Body of pancreas (tissue), 4 donors: ENCODE results near the gene DCHS2.

ENCODE experiments used
- CTCF ChIP-seq, 7 experiments: fragments of 450-650 bp in 4 of 7; fragments of 200-600 bp in 3 of 7; sonication (generic) in 3 of 7; IDR thresholded peaks; one replicate each; pipeline ENCODE4 v1.5.1; 2016 to 2019; ENCODE audit warnings: antibody characterized with exemption in 7 of 7
- POLR2A ChIP-seq, 3 donors: fragments of 450-650 bp; IDR thresholded peaks; one replicate each; pipeline ENCODE4 v1.6.1; 2016; ENCODE audit warnings: antibody characterized with exemption in 3 of 3, mild to moderate bottlenecking in 2 of 3

- TF ChIP-seq CTCF (IDR thresholded peaks at IDR 0.05) (no peak), POLR2A (IDR thresholded peaks at IDR 0.05) (no peak)
Observed at GRCh38 chr4:154465085-154465484, 26.5 kb downstream of the DCHS2 start.
